IMR-90 (cell line): ENCODE measurements around the gene CHRFAM7A. TPM values are rescaled to one million over a fixed set of nuclear protein-coding genes. Genes with fewer than 3 reads are reported as not detected.
"Not testable (repeated sequence)": the region's sequence is repeated elsewhere in the genome, so short reads cannot be mapped to it uniquely, and the experiment has no call there.

Experiments
- ATAC-seq: fragments of 200-7000 bp; cut with Tn5 transposase; 2 replicates; pipeline ENCODE4 v1.9.1; 2020; ENCODE audit warnings: low read depth, mild to moderate bottlenecking, moderate library complexity
- BruUV-seq: library from RNA; stranded (reverse); fragments of 400-500 nt; replicated peaks from 2 replicates; lab custom pipeline; 2021; lab: Mats Ljungman, UMichigan
- CTCF ChIA-PET: fragments of 300-600 bp; formaldehyde crosslinking; extraction: SDS; loops from one replicate; lab custom pipeline; 2021; ENCODE audit warnings: antibody characterized with exemption; lab: Yijun Ruan, JAX
- POLR2A ChIA-PET: fragments of 300-600 bp; sonication (Branson Sonifier 250); formaldehyde crosslinking; loops from one replicate; lab custom pipeline; 2022; ENCODE audit warnings: antibody characterized with exemption; ENCODE audit not compliant: unreplicated experiment; lab: Charles Lee
- DNase-seq: peaks from one replicate; pipeline ENCODE4 v3.0.0; 2013
- H2AFZ ChIP-seq: replicated peaks from 2 replicates; pipeline ENCODE3; 2013; ENCODE audit warnings: low read length, mild to moderate bottlenecking; ENCODE audit not compliant: poor library complexity
- H2AK5ac ChIP-seq: 2 replicates; pipeline ENCODE4 v1.6.1; 2013; ENCODE audit warnings: low read depth, low read length, inconsistent platforms
- H2AK9ac ChIP-seq: replicated peaks from 2 replicates; pipeline ENCODE3; 2013; ENCODE audit warnings: mild to moderate bottlenecking, low read depth, low read length, moderate library complexity; ENCODE audit not compliant: poor library complexity
- H2BK120ac ChIP-seq: 2 replicates; pipeline ENCODE4 v1.6.1; 2013; ENCODE audit warnings: low read depth, low read length, inconsistent platforms
- H2BK15ac ChIP-seq: 3 replicates; pipeline ENCODE4 v1.6.1; 2013; ENCODE audit warnings: low read depth, low read length, inconsistent platforms
- H2BK20ac ChIP-seq: 2 replicates; pipeline ENCODE4 v1.6.1; 2013; ENCODE audit warnings: low read depth, mild to moderate bottlenecking, inconsistent platforms, low read length, moderate library complexity
- H2BK5ac ChIP-seq: 2 replicates; pipeline ENCODE4 v1.6.1; 2013; ENCODE audit warnings: mild to moderate bottlenecking, low read depth, low read length, inconsistent platforms; ENCODE audit not compliant: poor library complexity, severe bottlenecking
- H3K14ac ChIP-seq: replicated peaks from 2 replicates; pipeline ENCODE4 v1.6.1; 2013; ENCODE audit warnings: low read depth, low read length, inconsistent platforms
- H3K18ac ChIP-seq: 2 replicates; pipeline ENCODE4 v1.6.1; 2013; ENCODE audit warnings: low read depth, low read length, control low read depth
- H3K23ac ChIP-seq: 2 replicates; pipeline ENCODE4 v1.6.1; 2013; ENCODE audit warnings: low read depth, low read length, inconsistent platforms
- H3K27ac ChIP-seq: 2 replicates; pipeline ENCODE4 v1.5.1; 2013; ENCODE audit warnings: mild to moderate bottlenecking, control low read depth, low read length; ENCODE audit not compliant: insufficient read depth
- H3K27me3 ChIP-seq: 2 replicates; pipeline ENCODE4 v1.6.1; 2013; ENCODE audit warnings: low read length; ENCODE audit not compliant: control insufficient read depth, insufficient read depth
- H3K36me3 ChIP-seq: 2 replicates; pipeline ENCODE4 v1.6.1; 2013; ENCODE audit warnings: low read length, mixed read lengths; ENCODE audit not compliant: control insufficient read depth, insufficient read depth
- H3K4ac ChIP-seq: 2 replicates; pipeline ENCODE4 v1.6.1; 2013; ENCODE audit warnings: low read depth, low read length, inconsistent platforms
- H3K4me1 ChIP-seq: 2 replicates; pipeline ENCODE4 v1.6.1; 2013; ENCODE audit warnings: low read length, mixed read lengths; ENCODE audit not compliant: control insufficient read depth, insufficient read depth
- H3K4me2 ChIP-seq: 2 replicates; pipeline ENCODE4 v1.6.1; 2013; ENCODE audit warnings: low read depth, mild to moderate bottlenecking, control low read depth, low read length, moderate library complexity
- H3K4me3 ChIP-seq: 2 replicates; pipeline ENCODE4 v1.5.1; 2013; ENCODE audit warnings: low read depth, mild to moderate bottlenecking, control low read depth, low read length, moderate library complexity; ENCODE audit not compliant: insufficient read depth
- H3K56ac ChIP-seq: 2 replicates; pipeline ENCODE4 v1.6.1; 2013; ENCODE audit warnings: low read length, inconsistent platforms; ENCODE audit not compliant: insufficient read depth; ENCODE audit errors: extremely low read depth
- H3K79me1 ChIP-seq, 2 experiments: 2 replicates each; pipeline ENCODE4 v1.6.1; 2013; ENCODE audit warnings: low read length in 2 of 2, inconsistent platforms in 1 of 2, low read depth in 1 of 2
- H3K9ac ChIP-seq: 2 replicates; pipeline ENCODE4 v1.6.1; 2013; ENCODE audit warnings: low read depth, low read length, control low read depth
- H3K9me1 ChIP-seq: 2 replicates; pipeline ENCODE4 v1.6.1; 2013; ENCODE audit warnings: low read length, inconsistent platforms; ENCODE audit not compliant: insufficient read depth
- H3K9me3 ChIP-seq: 2 replicates; pipeline ENCODE4 v1.6.1; 2013; ENCODE audit warnings: low read length; ENCODE audit not compliant: control insufficient read depth, insufficient read depth
- H4K20me1 ChIP-seq: 2 replicates; pipeline ENCODE4 v1.6.1; 2013; ENCODE audit warnings: low read length, inconsistent platforms; ENCODE audit not compliant: insufficient read depth
- H4K5ac ChIP-seq: 2 replicates; pipeline ENCODE4 v1.6.1; 2013; ENCODE audit warnings: mild to moderate bottlenecking, low read depth, low read length, control low read depth
- H4K8ac ChIP-seq, 2 experiments: 2 replicates each; pipeline ENCODE4 v1.6.1; 2013; ENCODE audit warnings: low read depth in 2 of 2, low read length in 2 of 2, control low read depth in 1 of 2, inconsistent platforms in 1 of 2
- H4K91ac ChIP-seq: 2 replicates; pipeline ENCODE4 v1.6.1; 2013; ENCODE audit warnings: low read depth, low read length, inconsistent platforms; ENCODE audit not compliant: insufficient read depth
- dilution Hi-C: fragments of 300-500 bp; cut with HindIII; formaldehyde crosslinking; loops from one replicate; pipeline ENCODE4 v1.14.3; 2018; ENCODE audit warnings: low sequenced_read_pairs; ENCODE audit not compliant: unreplicated experiment
- in situ Hi-C: fragments of 300-500 bp; cut with MboI; formaldehyde crosslinking; loops from 3 replicates; pipeline ENCODE4 v1.14.3; 2019; ENCODE audit warnings: low sequenced_read_pairs, inconsistent platforms, mixed read lengths
- intact Hi-C: fragments of 100-400 bp; cut with micrococcal nuclease; formaldehyde crosslinking; loops from 2 replicates; pipeline ENCODE4 v1.10.0; 2022
- microRNA-seq, 2 experiments: library from miRNA; stranded (forward) in 1 of 2; unstranded in 1 of 2; fragments of 10-50 nt in 1 of 2; fragments of <30 nt in 1 of 2; gene quantifications in 1 of 2; microRNA quantifications in 1 of 2; one replicate each; pipeline versions ENCODE3 to v1.1.0; 2013 to 2020; ENCODE audit not compliant: insufficient read depth in 1 of 2, insufficient read length in 1 of 2, unreplicated experiment in 1 of 2
- polyA plus RNA-seq, 3 experiments: library from polyadenylated mRNA; depleted of rRNA; stranded (reverse); fragments of >200 nt; gene quantifications; 2 replicates each; pipeline ENCODE4 v1.2.3, GENCODE V29; 2012; ENCODE audit warnings: low replicate concordance in 1 of 3
- small RNA-seq, 5 experiments: library from RNA; depleted of rRNA; stranded (forward); fragments of <200 nt; gene quantifications; one replicate each; pipeline ENCODE3, GENCODE V24; 2012
- total RNA-seq: library from RNA; depleted of rRNA; stranded (reverse); fragments of >200 nt; gene quantifications from 2 replicates; pipeline ENCODE4 v1.2.3, GENCODE V29; 2012; rRNA removed

The CHRFAM7A gene
- total and polyA plus RNA-seq, 2 of the 4 experiments (the other 2 are of a cell fraction): 0.18 TPM; not detected in 1

GRCh38 chr15:30310575-30310974 lies 82.8 kb downstream of the CHRFAM7A start:
- H3K4ac ChIP-seq, CTCF ChIA-PET, H3K18ac ChIP-seq, H2BK15ac ChIP-seq, H3K4me3 ChIP-seq, H2BK5ac ChIP-seq, H3K9ac ChIP-seq, DNase-seq, H3K4me2 ChIP-seq, H3K9me1 ChIP-seq, POLR2A ChIA-PET, H2BK120ac ChIP-seq, H3K4me1 ChIP-seq, H4K5ac ChIP-seq, H3K27me3 ChIP-seq, H2AK9ac ChIP-seq, H2AFZ ChIP-seq, H4K20me1 ChIP-seq, H3K23ac ChIP-seq, H2BK20ac ChIP-seq, dilution Hi-C loops, H2AK5ac ChIP-seq, in situ Hi-C loops, H3K56ac ChIP-seq, H3K27ac ChIP-seq, H3K9me3 ChIP-seq, ATAC-seq, BruUV-seq, H4K91ac ChIP-seq, H3K79me1 ChIP-seq, H3K14ac ChIP-seq, intact Hi-C loops, H4K8ac ChIP-seq, H3K36me3 ChIP-seq: not testable (repeated sequence)

Small RNA genes within 50 kb of the gene (microRNA-seq; reads per million reads assigned to microRNA genes)
- gene AC019322.2 (ENCODE audit: insufficient read depth, insufficient read length) (not detected), gene RF00019 (ENCODE audit: insufficient read depth, insufficient read length) (not detected), gene RF00096 (ENCODE audit: insufficient read depth, insufficient read length) (not detected), gene RN7SL196P (ENCODE audit: insufficient read depth, insufficient read length) (not detected)

Small RNA genes within 50 kb of the gene (small RNA-seq; reads per million reads assigned to genes)
- 0 reads per million in 5 experiments for gene AC019322.2
- gene RF00019: 0 reads per million in 5 experiments
- gene RF00096: 0 to 0.15 (median 0) reads per million in 5 experiments
- gene RN7SL196P: 0 reads per million in 5 experiments

Other genes starting within 250 kb of the CHRFAM7A start
- 0.72 and 1.1 TPM in 2 replicates for gene GOLGA8R, start 20.7 kb upstream of the CHRFAM7A start, total RNA-seq
- gene GOLGA8R, start 20.7 kb upstream of the CHRFAM7A start, polyA plus RNA-seq (2012; rRNA removed): 0.46 and 1.4 TPM in 2 replicates
- 0.18 and 0.28 TPM in 2 replicates for gene GOLGA8Q, start 158.5 kb upstream of the CHRFAM7A start, total RNA-seq
- 0.44 and 0.55 TPM in 2 replicates for gene GOLGA8Q, start 158.5 kb upstream of the CHRFAM7A start, polyA plus RNA-seq (2012; rRNA removed)
- not detected in 2 replicates for gene GOLGA8H, start 210.5 kb upstream of the CHRFAM7A start, total RNA-seq
- gene GOLGA8H, start 210.5 kb upstream of the CHRFAM7A start, polyA plus RNA-seq (2012; rRNA removed): not detected in 2 replicates